GM18873 (cell line): ENCODE results near the gene ATOSB.

ENCODE experiments used
- ATAC-seq: cut with Tn5 transposase; IDR thresholded peaks from one replicate; pipeline ENCODE4 v1.9.1; 2021; ENCODE audit warnings: mild to moderate bottlenecking, moderate library complexity, moderate number of reproducible peaks; ENCODE audit not compliant: unreplicated experiment, low FRiP score

Gene ATOSB

DNA sequence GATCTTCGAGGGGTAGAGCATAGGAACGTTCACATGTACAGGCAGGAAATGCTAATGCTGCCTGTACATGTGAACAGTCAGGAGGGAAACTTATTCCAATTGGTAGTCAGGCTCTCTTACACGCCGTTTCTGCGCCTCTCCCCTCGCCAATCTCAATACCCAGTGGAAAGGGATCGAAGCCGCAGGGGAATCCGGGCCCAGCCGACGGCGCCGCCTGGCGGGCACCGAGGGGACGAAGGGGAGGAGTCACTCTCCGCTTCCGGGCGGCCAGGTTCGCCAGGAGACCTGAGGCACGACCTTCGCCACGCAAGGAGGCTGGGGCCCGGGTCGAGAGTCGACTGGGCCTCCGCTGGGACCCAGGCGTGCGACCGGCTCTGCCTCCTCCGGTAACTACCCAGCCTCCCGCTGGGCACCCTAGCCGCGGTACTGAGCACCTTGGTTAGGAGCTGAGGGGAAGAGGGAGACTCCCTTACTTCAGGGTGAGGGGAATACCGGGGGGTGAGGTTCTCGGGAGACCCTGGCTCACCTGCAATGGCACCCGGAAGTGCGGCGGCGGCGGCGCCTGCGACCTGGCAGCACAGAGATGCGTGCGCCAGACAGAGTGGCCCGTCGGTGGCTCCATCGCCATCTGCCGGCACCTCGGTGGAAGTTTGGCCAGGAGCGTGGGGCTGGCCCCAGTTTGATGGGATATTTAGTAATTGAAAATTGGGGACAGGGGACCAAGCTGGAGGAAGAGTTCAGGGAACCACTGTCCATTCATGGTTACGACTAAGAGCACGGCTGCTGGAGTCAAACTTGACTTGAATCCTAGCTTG, 19.4 kb downstream of the ATOSB start, which contains the start of gene PIGO:
TSS of gene PIGO (minus strand) at position 557 of the 815 bp plus-strand sequence. CDS start 1,026 bp downstream, outside the sequence.
- ATAC-seq: peak; percentile 64

DNA sequence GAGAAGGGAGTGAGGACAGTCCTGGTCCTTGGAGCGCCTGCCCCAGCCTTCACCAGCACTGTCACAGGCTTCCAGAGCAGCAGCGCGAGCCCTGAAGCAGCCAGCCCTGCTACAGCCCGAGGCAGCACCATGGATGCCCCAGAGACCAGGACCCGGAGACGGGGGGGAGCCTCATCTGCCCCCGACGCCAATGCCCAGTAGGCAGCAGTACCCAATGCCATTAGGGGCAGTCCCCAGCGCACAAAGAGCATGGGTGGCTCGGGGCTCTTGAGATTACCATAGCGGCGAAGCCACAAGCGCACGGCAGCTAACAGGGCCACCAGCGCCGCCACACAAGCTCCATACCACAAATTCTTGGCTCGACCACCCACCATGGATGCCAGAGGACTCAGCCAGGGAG, 24.1 kb downstream of the ATOSB start:
- ATAC-seq: no peak

DNA sequence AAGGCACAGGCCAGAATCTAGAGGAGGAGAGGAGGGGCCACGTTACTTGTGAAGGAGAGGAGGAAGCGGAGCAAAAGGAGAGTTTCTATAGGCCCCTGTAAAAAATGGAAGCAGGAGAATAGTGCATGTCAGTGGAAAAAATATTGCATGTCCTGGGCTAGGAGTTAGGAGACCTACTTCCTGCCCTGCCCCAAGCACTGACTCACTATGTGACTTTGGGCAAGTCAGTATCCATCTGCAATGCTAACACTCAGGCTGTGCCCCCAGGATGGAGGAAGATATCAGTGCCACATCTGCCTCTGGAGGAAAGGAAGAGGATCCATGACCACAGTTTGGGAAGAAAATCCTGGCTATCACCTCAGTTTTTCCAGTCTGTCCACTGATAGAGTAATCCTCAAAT, 26.2 kb downstream of the ATOSB start:
- ATAC-seq: no peak

- no peak for ATAC-seq
These were observed 30.6 kb downstream of the ATOSB start for GRCh38 chr9:35085078-35085477.

GRCh38 chr9:35079426-35080341, 36.0 kb downstream of the ATOSB start, which contains the start of gene FANCG:
Gene FANCG, minus strand, starts transcription at chr9:35079942. Its CDS starts 418 bp downstream, at chr9:35079524.
- ATAC-seq: peak; percentile 74

DNA sequence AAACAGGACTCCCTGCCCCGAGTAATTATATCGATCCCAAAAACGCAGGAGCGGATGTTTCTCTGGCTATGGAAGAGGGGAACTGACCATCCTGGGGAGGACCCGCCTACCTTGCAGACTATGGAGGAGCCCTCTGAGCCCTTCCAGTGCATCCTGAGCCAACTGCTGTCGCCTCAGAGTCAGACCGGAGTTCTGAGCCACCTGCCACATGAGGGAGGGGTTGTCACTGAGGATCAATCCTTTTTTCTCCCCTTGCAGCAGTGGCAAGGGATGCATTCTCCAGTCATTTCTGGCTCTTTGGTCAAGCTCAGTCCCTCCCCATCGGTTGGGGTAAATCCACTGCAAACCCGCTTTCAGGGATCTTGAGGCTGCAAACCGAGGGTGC, 36.6 kb downstream of the ATOSB start:
- peak; percentile 2 for ATAC-seq

DNA sequence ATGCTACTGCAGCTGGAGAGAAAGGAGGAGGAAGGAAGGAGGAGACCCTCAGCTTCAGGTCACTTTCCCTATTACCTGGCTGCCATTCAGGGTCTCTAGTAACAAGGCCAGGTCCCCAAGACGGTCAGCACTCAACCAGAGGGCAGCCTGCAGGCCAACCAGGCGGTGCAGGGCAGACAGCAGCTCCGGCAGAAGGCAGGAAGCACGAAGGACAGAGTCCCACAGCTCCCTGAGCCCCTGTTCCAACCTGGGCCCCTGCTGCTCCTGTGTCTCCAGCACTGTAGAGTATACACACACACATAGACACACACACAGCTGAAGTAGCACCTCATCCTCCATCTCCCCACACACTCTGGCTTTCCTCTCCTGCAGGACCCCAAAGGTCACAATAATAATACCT, 37.6 kb downstream of the ATOSB start:
- no peak for ATAC-seq

DNA sequence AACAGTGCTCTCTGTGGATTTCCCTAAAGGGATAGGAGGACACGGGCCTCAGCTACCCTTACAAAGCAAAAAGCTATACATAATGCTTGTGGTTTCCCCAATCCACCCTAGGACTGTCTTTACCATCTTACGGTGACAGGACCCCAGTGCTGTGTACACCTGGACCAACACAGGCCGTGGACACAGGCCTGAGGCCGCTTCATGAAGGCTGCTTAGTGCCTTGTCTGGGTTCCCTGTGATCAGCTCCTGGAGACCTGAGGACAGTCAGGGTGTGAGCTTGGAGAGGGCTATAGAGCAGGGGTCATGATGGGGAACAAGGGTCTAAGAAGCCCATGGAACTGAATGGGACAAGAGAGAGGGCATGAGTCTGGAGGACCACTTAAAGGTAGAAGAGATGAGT, 38.8 kb downstream of the ATOSB start:
- no peak for ATAC-seq

- ATAC-seq: no peak
These were observed 40.3 kb downstream of the ATOSB start for GRCh38 chr9:35075358-35075757.

- ATAC-seq: no peak
These were observed 40.9 kb downstream of the ATOSB start for GRCh38 chr9:35074791-35075190.

GRCh38 chr9:35074141-35074540, 41.5 kb downstream of the ATOSB start:
- ATAC-seq: no peak

GRCh38 chr9:35073279-35073612, 42.4 kb downstream of the ATOSB start:
- no peak for ATAC-seq

GRCh38 chr9:35072461-35073278, 43.0 kb downstream of the ATOSB start, which contains the start of gene VCP:
Gene VCP, minus strand, starts transcription at chr9:35072625. Its CDS starts 272 bp downstream, at chr9:35072353.
- ATAC-seq: peak; percentile 91

DNA sequence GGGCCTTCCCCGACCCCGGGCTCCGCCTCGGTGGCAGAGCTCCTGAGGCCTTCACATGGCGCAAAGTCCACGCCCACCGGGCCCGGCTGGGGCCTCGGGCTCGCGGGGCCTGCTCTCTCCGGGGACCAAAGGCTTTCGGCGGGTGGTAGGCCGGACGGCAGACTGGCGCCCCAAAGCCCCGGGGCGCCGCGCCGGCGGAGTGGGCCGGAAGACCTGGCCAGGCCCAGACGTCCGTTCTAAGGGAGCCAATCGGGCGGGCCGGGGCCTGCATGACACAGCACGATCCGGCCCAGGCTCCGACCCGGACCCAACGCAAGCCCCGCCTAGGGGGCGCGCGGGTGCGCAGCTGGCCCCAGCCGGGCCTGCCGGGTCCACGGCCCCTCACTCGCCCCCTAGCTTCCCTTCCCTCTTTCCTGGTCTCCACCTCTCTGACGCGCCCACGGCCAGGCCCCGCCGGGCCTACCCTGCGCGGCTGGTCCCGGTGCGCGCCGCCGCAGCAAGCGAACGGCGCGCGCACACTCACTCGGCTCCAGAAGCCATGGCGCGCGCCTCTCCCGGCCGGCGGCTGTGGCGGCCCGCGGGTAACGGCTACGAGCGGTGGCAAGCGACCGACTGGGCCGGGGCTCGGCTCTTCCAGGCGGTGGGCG, 43.7 kb downstream of the ATOSB start:
- peak; percentile 31 for ATAC-seq

DNA sequence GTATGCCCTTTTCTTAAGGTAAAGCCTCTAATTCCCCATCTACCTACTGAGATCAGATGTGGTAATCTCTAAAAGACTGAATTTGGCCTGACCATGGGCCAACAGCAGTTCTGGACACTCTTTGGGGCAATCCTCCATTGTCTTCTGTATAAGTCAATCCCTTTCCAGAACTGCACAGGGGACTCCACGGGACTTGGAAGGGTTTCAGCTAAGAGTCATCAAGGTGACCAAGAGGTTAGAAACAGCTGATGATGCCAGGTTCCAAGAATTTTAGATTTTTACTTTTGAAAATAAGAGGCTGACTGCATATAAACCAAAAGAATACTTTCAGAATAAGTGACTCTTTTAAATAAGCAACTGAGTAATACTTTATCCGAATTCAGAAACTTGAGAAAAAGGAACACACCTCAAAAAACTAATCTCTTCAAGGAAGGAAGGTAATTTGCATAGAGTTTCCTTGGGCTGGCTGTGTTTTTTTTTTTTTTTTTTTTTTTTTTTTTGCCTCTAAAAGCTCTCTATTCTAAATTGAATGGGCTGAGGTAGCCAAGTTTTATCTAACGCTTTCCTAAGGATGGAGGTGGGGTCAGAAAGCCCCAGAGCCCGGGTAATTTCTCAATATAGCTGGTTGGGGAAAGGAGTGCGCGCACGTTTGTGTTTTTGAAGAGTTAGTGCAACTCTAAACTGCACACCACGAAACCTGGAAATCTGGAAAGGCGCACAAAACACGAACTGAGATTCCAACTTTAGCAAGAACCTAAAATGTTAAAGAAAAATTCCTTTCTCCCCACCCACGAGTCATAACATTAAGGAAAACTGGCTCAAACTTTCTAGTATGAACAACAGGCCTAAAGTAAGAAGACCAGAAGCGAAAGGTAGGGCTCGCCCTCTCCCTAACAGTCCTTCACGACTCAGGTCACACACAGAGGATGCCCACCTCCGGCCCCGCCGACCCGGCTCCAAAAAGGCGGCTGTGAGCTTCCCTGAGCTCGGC, 44.5 kb downstream of the ATOSB start:
- no peak for ATAC-seq

- ATAC-seq: no peak
These were observed 46.6 kb downstream of the ATOSB start for GRCh38 chr9:35069020-35069419.

GRCh38 chr9:35067056-35067455, 48.6 kb downstream of the ATOSB start:
- ATAC-seq: no peak

DNA sequence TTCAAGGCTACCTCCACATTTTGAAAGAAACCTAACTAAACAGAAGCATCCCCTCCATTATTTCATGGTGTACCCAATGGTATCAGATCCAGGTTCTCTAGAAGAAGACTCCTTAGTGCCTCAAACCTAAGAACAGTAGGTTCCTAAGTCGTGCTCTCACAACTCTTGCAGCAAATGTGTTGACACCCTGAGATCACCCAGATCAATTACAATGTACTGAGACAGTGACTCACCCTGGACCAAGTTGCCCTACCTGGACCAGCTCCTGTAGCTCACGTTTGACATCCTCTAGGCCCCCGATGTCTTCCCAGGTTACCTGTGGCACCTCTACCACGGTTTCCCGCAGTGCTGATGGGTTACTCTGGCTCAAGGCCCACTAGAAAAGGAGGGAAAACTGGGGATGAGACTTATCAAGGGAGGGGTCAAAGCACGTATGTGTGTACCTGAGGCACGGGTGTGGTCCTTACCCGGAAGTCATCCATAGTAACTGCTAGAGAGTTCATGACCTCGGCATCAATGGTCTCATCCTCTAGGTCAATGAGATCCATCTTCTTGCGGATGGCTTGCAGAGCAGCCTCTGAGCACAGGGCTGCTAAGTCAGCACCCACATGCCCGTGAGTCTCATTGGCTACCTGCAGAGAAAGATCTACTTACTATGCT, 55.0 kb downstream of the ATOSB start:
- no peak for ATAC-seq
